ENCODE measurements around the gene D2HGDH. TPM values are rescaled to one million over a fixed set of nuclear protein-coding genes. Genes with fewer than 3 reads are reported as not detected.
A peak's percentile ranks its signal among the peaks of the same experiment; 100 is the strongest.
"Not testable (repeated sequence)": the region's sequence is repeated elsewhere in the genome, so short reads cannot be mapped to it uniquely, and the experiment has no call there.

The D2HGDH gene
- total RNA-seq, 3 donors from 2014 or later (not counting 1 experiment from before 2014, with no cell fraction given): 28.9 to 45.5 (median 43.4) TPM

- H3K36me3 Mint-ChIP-seq: no peaks in the 10 kb centered on the region
- peaks cover 7 to 16% of the 10 kb centered on the region in 2 donors for H3K4me1 Mint-ChIP-seq
- Histone ChIP-seq H3K9me3 (ENCODE audit: control insufficient read depth, insufficient read depth, low read length) (no peaks in the 10 kb centered on the region), H3K4me3 (ENCODE audit: low read length) (no peak overlapping the region), H3K36me3 (ENCODE audit: control insufficient read depth, insufficient read depth, low read length) (no peaks in the 10 kb centered on the region), H3K4me1 (ENCODE audit: control insufficient read depth, insufficient read depth, low read length) (peaks cover 14% of the 10 kb centered on the region), H3K27me3 (ENCODE audit: control insufficient read depth, insufficient read depth, low read length) (no peaks in the 10 kb centered on the region), H3K27ac (ENCODE audit: low read length) (no peak overlapping the region)
- intact Hi-C loops (cut with micrococcal nuclease): no loop called here
- DNase-seq (peak in 1 of 2 donors; percentile 14), ATAC-seq (no peak)
- no peak overlapping the region for H3K27ac Mint-ChIP-seq
- TF ChIP-seq CTCF (IDR thresholded peaks at IDR 0.05): no peak
- WGBS (ENCODE audit: insufficient coverage): 85% methylated on average over 48 of the region's 48 CpGs
- H3K4me3 Mint-ChIP-seq: no peak overlapping the region
- no peaks in the 10 kb centered on the region for H3K9me3 Mint-ChIP-seq
- H3K27me3 Mint-ChIP-seq (ENCODE audit: low read depth in 2 of 2): peaks cover 0 to 5% of the 10 kb centered on the region in 2 donors
Measured at GRCh38 chr2:241815477-241816430, 81.3 kb downstream of the D2HGDH start.

GRCh38 chr2:241816431-241817121 lies 82.1 kb downstream of the D2HGDH start:
- WGBS (ENCODE audit: insufficient coverage): 84% methylated on average over 33 of the region's 33 CpGs
- no peak overlapping the region for H3K4me3 ChIP-seq (ENCODE audit: low read length)
- no peak for TF ChIP-seq CTCF (IDR thresholded peaks at IDR 0.05)
- ATAC-seq (no peak), DNase-seq (peak in 1 of 2 donors; percentile 14)
- H3K27ac ChIP-seq (ENCODE audit: low read length): no peak overlapping the region
- no peaks in the 10 kb centered on the region for H3K27me3 ChIP-seq (ENCODE audit: control insufficient read depth, insufficient read depth, low read length)
- H3K27me3 Mint-ChIP-seq (ENCODE audit: low read depth in 2 of 2): peaks cover 0 to 5% of the 10 kb centered on the region in 2 donors
- peaks cover 7 to 21% of the 10 kb centered on the region in 2 donors for H3K4me1 Mint-ChIP-seq
- no peaks in the 10 kb centered on the region for H3K36me3 ChIP-seq (ENCODE audit: control insufficient read depth, insufficient read depth, low read length)
- H3K9me3 ChIP-seq (ENCODE audit: control insufficient read depth, insufficient read depth, low read length): peaks cover under 1% of the 10 kb centered on the region
- H3K4me3 Mint-ChIP-seq: no peak overlapping the region
- no peak overlapping the region for H3K27ac Mint-ChIP-seq
- intact Hi-C loops (cut with micrococcal nuclease): no loop called here
- no peaks in the 10 kb centered on the region for H3K36me3 Mint-ChIP-seq
- no peaks in the 10 kb centered on the region for H3K9me3 Mint-ChIP-seq
- H3K4me1 ChIP-seq (ENCODE audit: control insufficient read depth, insufficient read depth, low read length): peaks cover 14% of the 10 kb centered on the region

- peak; percentile 19 to 22 for DNase-seq
- Mint-ChIP-seq H3K4me1 (peaks cover 7 to 23% of the 10 kb centered on the region in 2 donors), H3K36me3 (no peaks in the 10 kb centered on the region), H3K27me3 (ENCODE audit: low read depth in 2 of 2) (peaks cover 0 to 5% of the 10 kb centered on the region in 2 donors), H3K27ac (no peak overlapping the region), H3K9me3 (no peaks in the 10 kb centered on the region), H3K4me3 (peak overlapping the region; percentile 21)
- TF ChIP-seq CTCF (IDR thresholded peaks at IDR 0.05): no peak
- peaks cover 14% of the 10 kb centered on the region for H3K4me1 ChIP-seq (ENCODE audit: control insufficient read depth, insufficient read depth, low read length)
- H3K27ac ChIP-seq (ENCODE audit: low read length): peak overlapping the region; percentile 30
- intact Hi-C loops (cut with micrococcal nuclease): no loop called here
- WGBS (ENCODE audit: insufficient coverage): 4% methylated on average over 15 of the region's 16 CpGs
- peaks cover 3% of the 10 kb centered on the region for H3K9me3 ChIP-seq (ENCODE audit: control insufficient read depth, insufficient read depth, low read length)
- H3K4me3 ChIP-seq (ENCODE audit: low read length): no peak overlapping the region
- no peaks in the 10 kb centered on the region for H3K36me3 ChIP-seq (ENCODE audit: control insufficient read depth, insufficient read depth, low read length)
- peak in 2 of 3 donors; percentile 28 to 33 for ATAC-seq
- no peaks in the 10 kb centered on the region for H3K27me3 ChIP-seq (ENCODE audit: control insufficient read depth, insufficient read depth, low read length)
Measured at GRCh38 chr2:241817126-241817820, 82.8 kb downstream of the D2HGDH start.

GRCh38 chr2:241817821-241818215 lies 83.4 kb downstream of the D2HGDH start:
- H3K36me3 ChIP-seq (ENCODE audit: control insufficient read depth, insufficient read depth, low read length); intact Hi-C loops (cut with micrococcal nuclease); H3K36me3 Mint-ChIP-seq; H3K27ac Mint-ChIP-seq; DNase-seq; H3K27ac ChIP-seq (ENCODE audit: low read length); ATAC-seq; H3K4me3 ChIP-seq (ENCODE audit: low read length); H3K27me3 ChIP-seq (ENCODE audit: control insufficient read depth, insufficient read depth, low read length); H3K27me3 Mint-ChIP-seq (ENCODE audit: low read depth in 2 of 2); H3K9me3 Mint-ChIP-seq; H3K9me3 ChIP-seq (ENCODE audit: control insufficient read depth, insufficient read depth, low read length): not testable (repeated sequence)
- Mint-ChIP-seq H3K4me3 (peak overlapping the region; percentile 21), H3K4me1 (peaks cover 7 to 28% of the 10 kb centered on the region in 2 donors)
- 76% methylated on average over 10 of the region's 10 CpGs for whole genome bisulfite sequencing (ENCODE audit: insufficient coverage)
- H3K4me1 ChIP-seq (ENCODE audit: control insufficient read depth, insufficient read depth, low read length): peaks cover 14% of the 10 kb centered on the region

All from natural killer cell (primary cell).